Left cardiac atrium (tissue), 4 donors: ENCODE results near the gene CCDC27. TPM values are rescaled to one million over a fixed set of nuclear protein-coding genes. Genes with fewer than 3 reads are reported as not detected.

ENCODE experiments used
- ATAC-seq, 2 donors: fragments of 200-7000 bp; cut with Tn5 transposase; one replicate each; pipeline ENCODE4 v1.9.1; 2020; ENCODE audit warnings: mild to moderate bottlenecking in 2 of 2, moderate library complexity in 2 of 2
- DNase-seq: peaks from one replicate; pipeline ENCODE4 v3.0.0-alpha.2; 2020
- intact Hi-C, 2 donors: fragments of 100-400 bp; cut with DNase I; formaldehyde crosslinking; loops; one replicate each; pipeline versions ENCODE4 v1.14.1 to v1.15.1; 2022 to 2023
- total RNA-seq, 2 donors: library from RNA; stranded (reverse); fragmentation: NEBNext Ultra II Directional; extraction: Animal tissue kit (Norgen Biotek cat#: 25700); gene quantifications; one replicate each; pipeline ENCODE4 v1.2.1, GENCODE V29; 2021
- donor health status: DM: no; HTN: yes; CAD: no.
- donor health status: DM: no; HTN: yes; CAD: no; lungs with severe emphysema.
- donor health status: DM: yes; HTN: yes; CAD: no.
- donor health status: Dilated cardiomyopathy.

Gene CCDC27
- total RNA-seq, 2 donors from 2014 or later = not detected

GRCh38 chr1:3771108-3772026 lies 19.1 kb downstream of the CCDC27 start:
- DNase-seq (no peak), ATAC-seq (peak in 1 of 2 donors; percentile 4)
- intact Hi-C loops = no loop called here

GRCh38 chr1:3772027-3772714 lies 19.9 kb downstream of the CCDC27 start:
- ATAC-seq (peak; percentile 86), DNase-seq (peak; percentile 93)
- intact Hi-C loops = no loop called here

- peak; percentile 0 to 1 for ATAC-seq
- intact Hi-C loops = no loop called here
- no peak for DNase-seq
These were observed 20.7 kb downstream of the CCDC27 start, which contains the start of gene SMIM1 for GRCh38 chr1:3772715-3773571. SMIM1 (plus strand) TSS chr1:3772749; CDS start chr1:3775374, 2,625 bp downstream.

GRCh38 chr1:3773572-3774275 lies 21.5 kb downstream of the CCDC27 start:
- no peak for ATAC-seq

GRCh38 chr1:3774276-3774945 lies 22.2 kb downstream of the CCDC27 start:
- DNase-seq (no peak), ATAC-seq (no peak)
- intact Hi-C loops = no loop called here

More at GRCh38 chr1:3773572-3774275, 21.5 kb downstream of the CCDC27 start:
- intact Hi-C loops = no loop called here
- no peak for DNase-seq

GRCh38 chr1:3774946-3775489 lies 22.8 kb downstream of the CCDC27 start:
- ATAC-seq (peak in 1 of 2 donors; percentile 4), DNase-seq (no peak)

GRCh38 chr1:3775490-3776230 lies 23.4 kb downstream of the CCDC27 start:
- ATAC-seq (peak in 1 of 2 donors; percentile 20), DNase-seq (peak; percentile 73)
- intact Hi-C loops = no loop called here

More at GRCh38 chr1:3774946-3775489, 22.8 kb downstream of the CCDC27 start:
- intact Hi-C loops = no loop called here

GRCh38 chr1:3776231-3776961 lies 24.1 kb downstream of the CCDC27 start:
- no peak for ATAC-seq
- intact Hi-C loops = no loop called here
- no peak for DNase-seq

- DNase-seq = no peak
- ATAC-seq = no peak
- intact Hi-C loops = no loop called here
These were observed 24.9 kb downstream of the CCDC27 start for GRCh38 chr1:3777078-3777547.

- ATAC-seq = no peak
- DNase-seq = peak; percentile 13
These were observed 25.7 kb downstream of the CCDC27 start for GRCh38 chr1:3777647-3778589.

GRCh38 chr1:3778590-3779264 lies 26.5 kb downstream of the CCDC27 start:
- intact Hi-C loops = no loop called here
- peak; percentile 37 for DNase-seq
- peak; percentile 4 to 32 for ATAC-seq

More at GRCh38 chr1:3777647-3778589, 25.7 kb downstream of the CCDC27 start:
- intact Hi-C loops = no loop called here

GRCh38 chr1:3779265-3779911 lies 27.1 kb downstream of the CCDC27 start:
- intact Hi-C loops = no loop called here
- ATAC-seq = no peak
- peak; percentile 21 for DNase-seq

GRCh38 chr1:3779912-3780416 lies 27.7 kb downstream of the CCDC27 start:
- DNase-seq (peak; percentile 7), ATAC-seq (no peak)
- intact Hi-C loops = no loop called here

GRCh38 chr1:3780901-3781300 lies 28.7 kb downstream of the CCDC27 start:
- intact Hi-C loops = no loop called here
- no peak for ATAC-seq
- peak; percentile 8 for DNase-seq
